HG03442 (cell line): ENCODE results near the gene HPX.
A peak's percentile ranks its signal among the peaks of the same experiment; 100 is the strongest.

ENCODE experiments used
- ATAC-seq: cut with Tn5 transposase; IDR thresholded peaks from one replicate; pipeline ENCODE4 v1.9.1; 2021; ENCODE audit warnings: mild to moderate bottlenecking, moderate library complexity; ENCODE audit not compliant: unreplicated experiment

Gene HPX

GRCh38 chr11:6468712-6469495, 28.1 kb upstream of the HPX start:
- peak; percentile 74 for ATAC-seq

- no peak for ATAC-seq
These were observed 18.3 kb upstream of the HPX start for GRCh38 chr11:6459099-6459450.

GRCh38 chr11:6458352-6459098, 17.7 kb upstream of the HPX start:
- ATAC-seq: no peak

- no peak for ATAC-seq
These were observed 17.0 kb upstream of the HPX start for GRCh38 chr11:6457581-6458320.

GRCh38 chr11:6456361-6457073, 15.7 kb upstream of the HPX start:
- no peak for ATAC-seq

GRCh38 chr11:6455070-6455469, 14.3 kb upstream of the HPX start:
- ATAC-seq: no peak

- ATAC-seq: no peak
These were observed 12.4 kb upstream of the HPX start for GRCh38 chr11:6453152-6453551.

GRCh38 chr11:6452219-6452618, 11.4 kb upstream of the HPX start:
- no peak for ATAC-seq

GRCh38 chr11:6448574-6448973, 7.8 kb upstream of the HPX start:
- no peak for ATAC-seq

GRCh38 chr11:6443269-6444003, 2.6 kb upstream of the HPX start:
- ATAC-seq: peak; percentile 87

GRCh38 chr11:6442441-6442840, 1.7 kb upstream of the HPX start:
- ATAC-seq: no peak

GRCh38 chr11:6438979-6439571, 1.7 kb downstream of the HPX start:
- no peak for ATAC-seq

GRCh38 chr11:6437993-6438392, 2.8 kb downstream of the HPX start:
- no peak for ATAC-seq

- no peak for ATAC-seq
These were observed 3.4 kb downstream of the HPX start for GRCh38 chr11:6437423-6437822.

- ATAC-seq: no peak
These were observed 6.7 kb downstream of the HPX start for GRCh38 chr11:6433998-6434660.

- ATAC-seq: no peak
These were observed 8.9 kb downstream of the HPX start for GRCh38 chr11:6431861-6432260.

GRCh38 chr11:6427516-6427915, 13.3 kb downstream of the HPX start:
- no peak for ATAC-seq

- no peak for ATAC-seq
These were observed 20.1 kb downstream of the HPX start for GRCh38 chr11:6420677-6421076.

GRCh38 chr11:6419009-6419631, 21.7 kb downstream of the HPX start, which contains the start of gene APBB1:
TSS of gene APBB1 (minus strand) at chr11:6419094. CDS start at chr11:6411347, 7,747 bp downstream.
- ATAC-seq: peak; percentile 43
